DMS114 treated with DMSO at 0.1 percent for 48 hours (cell line): Measurements from ENCODE around the gene ARPP21.
"Not testable (repeated sequence)": the region's sequence is repeated elsewhere in the genome, so short reads cannot be mapped to it uniquely, and the experiment has no call there.

Experiments used
- DNase-seq: peaks from one replicate; lab custom pipeline; 2025; ENCODE audit not compliant: unreplicated experiment; lab: John Stamatoyannopoulos, UW

ARPP21 gene

DNA sequence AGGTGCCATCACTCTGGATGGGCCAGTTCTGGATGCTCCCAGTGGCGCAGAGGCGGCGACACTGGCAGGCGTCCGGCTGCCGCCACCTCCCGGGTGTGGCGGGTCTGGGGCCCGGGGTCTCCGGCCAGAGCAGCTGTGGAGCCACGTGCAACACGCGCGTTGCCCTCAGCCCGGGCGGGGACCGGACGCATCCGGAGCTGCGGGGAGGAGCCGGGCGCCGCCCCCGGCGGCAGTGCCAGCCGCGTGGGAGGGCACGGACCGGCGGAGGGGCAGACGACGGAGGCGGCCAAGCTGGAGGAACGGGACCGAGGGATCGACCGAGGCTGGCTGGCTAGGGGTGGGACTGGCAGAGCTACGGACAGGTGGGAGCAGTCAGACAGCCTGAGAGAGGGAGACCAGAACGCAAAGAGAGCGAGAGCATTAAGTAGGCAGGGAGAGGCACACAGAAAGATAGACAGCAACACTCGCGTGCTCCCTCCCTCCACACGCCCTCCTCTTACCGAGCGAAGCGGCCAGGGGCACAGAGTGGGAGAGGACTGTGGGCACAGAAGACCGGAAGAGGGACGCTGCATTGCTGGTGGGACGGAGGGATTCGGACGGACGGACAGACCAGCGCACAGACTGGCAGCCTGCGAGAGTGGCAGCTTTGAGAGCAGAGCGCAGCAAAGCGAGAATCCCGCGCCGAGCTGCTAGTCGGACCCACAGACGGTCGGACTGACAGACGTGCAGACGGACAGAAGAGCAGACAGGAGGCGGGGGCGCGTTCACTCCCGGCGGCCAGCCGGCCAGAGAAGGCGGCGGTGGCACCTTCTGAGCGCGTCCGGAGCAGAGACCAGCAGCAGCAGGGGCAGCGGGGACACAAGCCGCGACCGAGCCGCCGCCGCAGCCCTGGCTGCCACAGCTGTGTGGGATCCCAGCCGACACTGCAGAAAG is at the start of gene ARPP21:
ARPP21 (plus strand) TSS at position 272 of the 933 bp plus-strand sequence. CDS start 42,227 bp downstream, outside the sequence.
- DNase-seq, result no peak

GRCh38 chr3:35592589-35593295 is 46.6 kb upstream of the ARPP21 start:
- DNase-seq, result no peak

GRCh38 chr3:35594739-35595138 is 44.6 kb upstream of the ARPP21 start:
- no peak for DNase-seq

GRCh38 chr3:35596335-35596995 is 42.9 kb upstream of the ARPP21 start:
- no peak for DNase-seq

DNA sequence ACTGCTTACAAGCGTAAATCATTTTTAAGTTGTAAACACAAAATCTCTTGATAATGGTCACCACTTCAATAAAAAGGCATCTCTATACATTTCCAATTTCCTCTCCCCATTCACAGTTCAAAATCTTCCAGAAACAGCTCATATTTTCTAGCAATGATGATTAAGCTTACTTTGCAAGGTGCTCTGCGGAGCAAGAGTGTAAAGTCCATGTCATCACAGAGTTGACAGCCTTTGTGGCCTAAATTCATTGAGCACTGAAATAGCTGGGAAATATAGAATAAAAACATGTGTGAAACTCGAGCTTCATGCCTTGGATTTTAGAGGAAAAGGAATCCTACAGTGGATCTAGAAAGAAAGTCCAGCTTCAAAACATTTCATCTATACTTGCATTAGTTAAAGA is 41.8 kb upstream of the ARPP21 start:
- no peak for DNase-seq

DNA sequence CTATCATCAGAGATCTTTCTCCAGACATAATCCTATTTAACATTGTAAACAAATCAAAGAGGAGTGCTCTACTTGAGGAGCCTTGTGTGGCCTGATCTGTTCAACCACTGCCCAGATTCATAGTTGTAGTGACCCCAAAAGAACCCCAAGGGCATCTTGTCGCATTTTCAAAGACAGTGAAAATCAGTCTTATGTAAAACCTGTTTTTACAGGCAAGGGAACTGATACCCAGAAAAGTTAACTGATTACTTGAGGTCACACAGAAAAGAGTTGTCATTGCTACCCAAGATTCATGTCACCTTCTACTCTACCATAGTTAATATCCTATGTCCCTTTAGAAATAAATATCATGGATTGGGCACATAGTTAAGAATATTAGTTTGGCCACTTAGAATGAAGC is 40.5 kb upstream of the ARPP21 start:
- DNase-seq, result no peak

DNA sequence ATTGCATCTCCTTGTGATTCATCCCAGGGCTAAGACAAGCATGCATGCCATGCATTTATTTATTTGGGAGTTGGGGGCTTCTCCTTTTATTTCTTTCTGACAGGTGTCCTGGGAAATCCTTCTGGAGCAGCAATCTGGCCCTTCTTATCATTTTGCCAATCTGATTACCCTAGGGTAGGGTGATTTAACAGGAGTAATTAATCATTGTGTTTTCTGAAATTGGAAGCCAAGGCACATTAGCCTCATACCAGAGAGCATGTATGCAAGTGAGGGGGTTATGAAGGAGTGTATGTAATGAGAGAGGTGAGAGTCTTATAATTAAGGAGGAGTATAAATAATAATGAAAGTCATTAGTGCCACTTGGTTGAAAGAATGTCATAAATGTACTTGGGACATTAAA is 37.4 kb upstream of the ARPP21 start:
- DNase-seq, result no peak

DNA sequence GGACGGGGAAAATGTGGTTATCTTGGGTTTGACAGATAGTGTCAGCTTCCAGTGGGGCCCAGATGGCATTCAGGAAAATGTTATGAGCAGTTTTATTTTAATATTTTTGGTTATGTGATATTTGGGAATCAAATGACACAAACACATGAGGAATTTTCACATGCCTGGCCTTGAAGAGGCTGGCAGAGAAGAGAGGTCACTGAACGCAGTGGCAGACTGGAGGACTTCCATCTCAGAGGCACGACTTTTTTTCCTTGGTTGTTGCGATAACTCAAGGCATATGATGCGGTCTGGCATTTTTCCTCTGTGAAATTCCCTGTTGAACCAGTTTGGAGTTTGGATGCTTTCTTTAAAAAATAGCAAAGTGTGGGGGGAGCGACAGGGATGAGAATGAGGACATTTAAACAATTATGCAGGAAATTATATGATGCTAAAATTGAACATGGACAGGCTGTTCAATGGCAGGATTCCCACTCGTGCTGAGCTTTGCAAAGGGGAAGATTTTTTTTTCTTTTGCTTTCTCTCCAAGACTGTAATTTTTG is 36.9 kb upstream of the ARPP21 start:
- no peak for DNase-seq

- DNase-seq, result no peak
Measured at GRCh38 chr3:35616346-35616745, 23.0 kb upstream of the ARPP21 start.

GRCh38 chr3:35617370-35617769 is 22.0 kb upstream of the ARPP21 start:
- no peak for DNase-seq

GRCh38 chr3:35620238-35620637 is 19.1 kb upstream of the ARPP21 start:
- DNase-seq, result not testable (repeated sequence)

DNA sequence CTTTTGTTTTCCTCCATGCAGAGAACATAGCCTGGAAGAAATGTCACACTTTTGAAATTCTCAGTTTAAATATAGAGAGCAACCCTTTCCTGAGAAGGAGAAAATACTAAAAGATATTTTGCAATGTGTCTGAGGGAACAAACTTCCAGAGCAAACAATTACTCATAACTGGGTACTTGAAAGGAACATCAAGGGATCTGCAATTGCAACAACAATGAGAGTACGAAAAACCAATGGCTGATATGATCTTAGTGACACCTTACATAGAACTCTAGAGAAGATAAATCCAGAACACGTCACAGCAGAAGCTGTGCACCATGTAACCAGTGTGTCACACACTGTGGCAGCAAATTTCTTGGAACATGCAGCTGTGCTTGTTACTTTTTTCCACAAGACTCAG is 14.6 kb upstream of the ARPP21 start:
- DNase-seq, result no peak

- DNase-seq, result no peak
Measured at GRCh38 chr3:35633332-35634124, 5.8 kb upstream of the ARPP21 start.

DNA sequence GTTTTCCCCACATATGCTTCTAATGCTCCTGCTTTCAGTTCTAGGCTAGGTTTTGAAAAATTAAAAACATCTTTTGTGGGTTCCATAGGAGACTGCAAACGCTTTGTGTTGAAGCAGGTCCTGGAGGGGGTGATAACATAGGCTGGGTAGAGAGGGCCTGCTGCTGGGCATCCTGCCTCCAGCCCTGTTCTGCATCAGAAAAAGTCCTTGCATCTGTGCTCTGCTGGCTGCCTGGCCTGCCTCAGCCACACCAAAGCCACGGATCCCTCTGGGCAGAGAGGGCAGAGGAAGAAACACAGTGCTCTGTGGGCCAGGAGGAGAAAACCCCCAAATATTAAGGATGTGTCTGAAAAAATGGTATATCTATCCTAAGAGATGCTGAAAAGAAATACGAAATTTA is 3.9 kb upstream of the ARPP21 start:
- DNase-seq, result no peak

DNA sequence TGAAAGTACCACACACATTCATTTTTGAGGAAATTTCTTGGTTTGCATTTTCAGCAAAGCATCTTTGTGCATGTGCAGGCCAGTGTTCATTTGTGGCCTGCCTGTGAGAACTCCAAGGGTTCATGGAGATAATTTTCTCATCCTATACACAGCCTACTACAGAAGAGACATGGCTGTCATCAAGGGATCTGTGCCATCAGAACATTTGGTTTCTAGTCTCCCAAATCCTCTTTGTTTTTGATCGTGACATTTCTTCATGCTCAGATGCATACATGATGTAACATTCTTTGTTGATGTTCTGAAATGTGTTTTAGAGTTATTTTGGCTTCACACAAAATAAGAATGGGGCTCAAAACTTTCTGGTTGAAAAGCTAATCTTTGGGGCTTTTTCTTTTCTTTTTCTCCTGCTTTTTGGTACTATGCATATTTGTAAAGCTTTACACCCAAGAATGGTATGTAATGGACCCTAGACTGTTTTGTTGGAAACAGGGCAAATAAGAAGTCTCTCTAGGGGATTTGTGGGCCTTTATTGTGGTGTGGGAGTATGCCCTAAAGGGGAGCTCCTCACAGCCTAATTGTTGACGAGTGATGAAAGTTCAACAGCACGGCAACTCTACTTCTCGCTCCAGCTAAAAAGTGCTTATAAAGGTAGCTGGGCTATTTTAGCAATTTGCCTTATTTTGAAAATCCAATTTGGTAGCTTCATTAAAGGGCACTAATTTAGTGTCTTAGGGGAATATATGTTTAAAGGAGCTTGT is 3.2 kb upstream of the ARPP21 start:
- no peak for DNase-seq

GRCh38 chr3:35638251-35638979 is 910 bp upstream of the ARPP21 start:
- no peak for DNase-seq

- DNase-seq, result no peak
Measured at GRCh38 chr3:35638980-35639253, 408 bp upstream of the ARPP21 start.

DNA sequence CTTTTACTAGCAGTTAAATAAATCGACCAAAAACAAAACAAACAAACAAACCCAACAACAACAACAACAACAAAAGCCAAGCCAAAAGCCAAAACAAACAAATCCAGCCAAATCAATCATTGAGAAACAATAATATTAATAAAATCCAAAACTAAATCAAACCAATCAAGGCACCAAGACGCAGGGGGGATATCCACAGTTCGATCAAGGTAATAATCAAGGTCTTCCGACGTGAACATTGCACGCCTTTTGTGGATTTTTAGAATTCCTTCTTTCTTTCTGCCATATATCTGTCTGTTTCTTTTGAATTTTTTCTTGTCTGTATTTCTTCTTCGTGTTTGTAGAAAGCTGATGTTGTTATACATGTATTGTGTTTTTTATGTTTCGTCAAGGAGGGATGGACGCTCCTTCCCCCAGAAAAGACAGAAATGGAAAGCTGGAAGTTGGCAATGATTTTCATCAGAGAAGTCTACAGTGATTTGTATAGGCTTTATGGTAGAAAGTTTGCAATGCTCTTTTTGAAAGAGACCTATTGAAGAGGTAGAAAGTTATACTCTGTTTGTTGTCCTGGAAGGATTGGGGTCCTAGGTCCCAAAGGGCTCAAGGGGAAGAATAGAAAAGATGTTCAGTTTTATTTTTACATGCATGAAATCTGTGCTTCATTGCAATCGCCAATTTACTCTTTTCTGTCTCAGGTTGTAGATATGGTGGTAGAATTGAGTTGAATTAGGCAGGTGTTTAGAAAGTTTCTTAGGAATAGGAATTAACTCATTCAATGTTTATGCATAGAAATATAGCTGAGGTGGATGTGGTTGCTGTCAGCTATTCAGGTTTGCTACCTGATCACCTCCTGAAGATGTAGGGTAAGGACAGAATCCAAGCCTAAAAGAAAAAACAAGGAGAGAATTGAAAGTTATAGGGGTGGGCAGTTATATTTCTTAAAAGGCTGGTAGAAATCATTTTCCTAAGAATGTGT is 1.2 kb downstream of the ARPP21 start:
- no peak for DNase-seq
